Large intestine (tissue), 3 donors: ENCODE results near the gene CDH18. TPM values are rescaled to one million over a fixed set of nuclear protein-coding genes. Genes with fewer than 3 reads are reported as not detected.

Experiments
- DNase-seq, 2 donors: peaks; one replicate each; pipeline versions ENCODE4 v3.0.0 to v3.0.0-alpha.2; 2013
- H3K27ac ChIP-seq: one replicate; pipeline ENCODE4 v1.5.1; 2013; ENCODE audit warnings: low read length
- H3K27me3 ChIP-seq: 2 replicates; pipeline ENCODE4 v1.6.1; 2013; ENCODE audit warnings: low read length; ENCODE audit not compliant: control insufficient read depth, insufficient read depth
- H3K36me3 ChIP-seq: 2 replicates; pipeline ENCODE4 v1.6.1; 2013; ENCODE audit warnings: low read length; ENCODE audit not compliant: control insufficient read depth, insufficient read depth
- H3K4me1 ChIP-seq: one replicate; pipeline ENCODE4 v1.6.1; 2013; ENCODE audit warnings: low read length; ENCODE audit not compliant: control insufficient read depth, insufficient read depth
- H3K4me3 ChIP-seq: one replicate; pipeline ENCODE4 v1.5.1; 2013; ENCODE audit warnings: low read length
- H3K9me3 ChIP-seq: one replicate; pipeline ENCODE4 v1.6.1; 2013; ENCODE audit warnings: mild to moderate bottlenecking, low read depth, low read length, moderate library complexity; ENCODE audit not compliant: control insufficient read depth
- WGBS: methylation state at CpG from one replicate; pipeline ENCODE4 v1.1.5; 2013; ENCODE audit warnings: low lambda C conversion rate; ENCODE audit not compliant: insufficient coverage; 5-methylcytosine and 5-hydroxymethylcytosine counted together
- polyA plus RNA-seq: library from polyadenylated mRNA; unstranded; fragments of 120-200 nt; gene quantifications from one replicate; pipeline ENCODE4 v1.2.1, GENCODE V29; 2013

Gene CDH18
- polyA plus RNA-seq, 1 donor, result 1.1 TPM

GRCh38 chr5:19902316-19902934 is 85.6 kb downstream of the CDH18 start:
- WGBS, result no CpG with 5 or more reads among the region's 5 CpGs
- DNase-seq, result no peak
- no peak overlapping the region for H3K4me3 ChIP-seq

DNA sequence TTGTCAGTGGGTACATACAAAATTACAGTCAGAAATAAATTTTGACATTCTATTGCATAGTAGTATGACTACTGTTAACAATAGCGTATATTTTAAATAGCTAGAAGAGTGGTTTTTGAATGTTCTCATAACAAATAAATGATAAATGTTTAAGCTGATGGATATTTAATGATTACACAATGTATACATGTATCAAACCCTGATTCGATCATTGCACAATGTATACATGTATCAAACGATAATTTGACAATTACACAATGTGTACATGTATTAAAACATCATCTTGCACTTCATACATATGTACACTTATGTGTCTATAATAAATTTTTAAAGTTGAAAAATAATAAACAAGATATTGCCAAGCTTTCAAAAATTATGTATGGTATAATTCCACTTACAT is 87.7 kb downstream of the CDH18 start:
- Histone ChIP-seq H3K27ac (no peak overlapping the region), H3K9me3 (no peaks in the 10 kb centered on the region), H3K27me3 (no peaks in the 10 kb centered on the region), H3K4me1 (no peaks in the 10 kb centered on the region), H3K36me3 (no peaks in the 10 kb centered on the region), H3K4me3 (no peak overlapping the region)
- no peak for DNase-seq
- 82% methylated on average over 3 of the region's 3 CpGs for whole genome bisulfite sequencing

More at GRCh38 chr5:19902316-19902934, 85.6 kb downstream of the CDH18 start:
- no peak overlapping the region for H3K27ac ChIP-seq
- H3K9me3 ChIP-seq, result no peaks in the 10 kb centered on the region
- no peaks in the 10 kb centered on the region for H3K36me3 ChIP-seq
- no peaks in the 10 kb centered on the region for H3K4me1 ChIP-seq
- no peaks in the 10 kb centered on the region for H3K27me3 ChIP-seq

- no peaks in the 10 kb centered on the region for H3K4me1 ChIP-seq
- H3K27me3 ChIP-seq, result no peaks in the 10 kb centered on the region
- DNase-seq, result no peak
- 56% methylated on average over 1 of the region's 1 CpG for WGBS
- no peaks in the 10 kb centered on the region for H3K9me3 ChIP-seq
- no peak overlapping the region for H3K27ac ChIP-seq
- H3K36me3 ChIP-seq, result no peaks in the 10 kb centered on the region
- no peak overlapping the region for H3K4me3 ChIP-seq
Measured at GRCh38 chr5:19891658-19892057, 96.3 kb downstream of the CDH18 start.

DNA sequence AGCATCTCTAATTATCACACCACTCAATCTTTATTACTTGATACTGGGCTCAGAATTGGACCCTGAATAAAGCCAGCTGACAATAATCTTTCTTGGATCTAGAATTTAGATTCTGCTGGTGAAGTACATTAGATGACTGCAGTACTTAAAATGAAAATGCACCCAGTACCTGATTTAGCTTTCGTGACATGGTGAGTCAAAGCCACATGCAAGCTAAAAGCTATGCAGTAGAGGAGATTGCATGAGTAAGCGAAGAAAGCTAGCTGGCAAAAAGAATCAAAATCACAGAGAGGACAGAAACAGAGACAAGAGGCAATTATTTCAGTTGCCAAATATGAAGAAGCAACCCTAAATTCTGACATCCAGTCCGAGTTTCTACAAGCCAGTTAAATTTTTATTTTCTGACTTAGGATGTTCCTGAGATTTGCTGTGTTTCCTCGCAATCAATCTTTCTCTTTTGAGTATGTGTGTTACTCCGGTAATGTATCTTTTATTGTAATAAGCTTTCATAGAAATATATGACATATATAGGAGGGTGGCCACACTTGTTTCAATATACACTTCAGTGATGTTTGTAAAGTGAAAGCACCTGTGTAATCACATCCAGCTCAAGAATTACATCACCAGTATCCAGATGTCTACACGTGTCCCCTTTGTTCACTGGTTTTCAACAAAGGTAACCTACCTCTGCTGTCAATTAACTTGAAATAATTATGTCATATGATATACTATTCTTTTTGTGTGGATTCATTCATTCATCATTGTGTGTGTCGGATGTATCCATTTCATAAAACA is 101.7 kb downstream of the CDH18 start:
- no peaks in the 10 kb centered on the region for H3K9me3 ChIP-seq
- no peaks in the 10 kb centered on the region for H3K4me1 ChIP-seq
- no peaks in the 10 kb centered on the region for H3K36me3 ChIP-seq
- WGBS, result 88% methylated on average over 2 of the region's 7 CpGs
- no peak overlapping the region for H3K4me3 ChIP-seq
- no peaks in the 10 kb centered on the region for H3K27me3 ChIP-seq
- no peak for DNase-seq
- H3K27ac ChIP-seq, result no peak overlapping the region

DNA sequence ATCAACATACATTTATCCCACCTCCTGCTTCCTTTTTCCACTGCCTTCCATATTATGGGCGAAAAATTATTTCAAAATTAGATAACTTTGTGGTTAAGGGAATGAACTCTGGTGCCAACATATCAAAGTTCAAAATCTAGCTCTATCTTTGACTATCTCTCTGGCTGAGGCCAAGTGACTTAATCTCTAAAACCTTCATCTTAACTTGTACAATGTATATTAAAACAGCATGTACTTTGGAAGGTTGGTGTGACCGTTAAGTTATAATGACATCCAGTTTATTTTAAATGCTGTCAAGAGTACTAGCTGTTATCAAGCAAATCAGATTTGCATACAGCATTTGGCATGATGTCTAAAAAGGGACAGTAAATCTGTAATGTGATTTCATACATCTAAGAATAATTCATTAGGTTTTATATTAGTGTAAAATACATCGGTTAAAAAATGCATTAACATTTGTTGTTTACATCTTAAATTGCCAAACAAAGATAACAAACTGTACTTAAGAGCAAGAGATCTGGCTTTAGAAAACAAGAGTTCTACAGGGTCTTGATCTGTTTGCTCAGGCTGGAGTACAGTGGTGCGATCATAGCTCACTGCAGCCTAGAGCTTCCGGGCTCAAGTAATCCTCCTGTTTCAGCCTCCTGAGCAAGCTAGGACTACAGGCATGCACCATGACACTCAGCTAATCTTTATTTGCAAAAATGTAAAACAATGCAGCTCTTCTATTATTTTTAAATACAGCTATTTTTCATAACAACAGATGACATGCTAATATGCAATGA is 102.8 kb downstream of the CDH18 start:
- no peaks in the 10 kb centered on the region for H3K36me3 ChIP-seq
- no peak overlapping the region for H3K27ac ChIP-seq
- H3K4me3 ChIP-seq, result no peak overlapping the region
- no peaks in the 10 kb centered on the region for H3K27me3 ChIP-seq
- no peaks in the 10 kb centered on the region for H3K9me3 ChIP-seq
- DNase-seq, result no peak
- no peaks in the 10 kb centered on the region for H3K4me1 ChIP-seq
- 83% methylated on average over 1 of the region's 5 CpGs for WGBS

DNA sequence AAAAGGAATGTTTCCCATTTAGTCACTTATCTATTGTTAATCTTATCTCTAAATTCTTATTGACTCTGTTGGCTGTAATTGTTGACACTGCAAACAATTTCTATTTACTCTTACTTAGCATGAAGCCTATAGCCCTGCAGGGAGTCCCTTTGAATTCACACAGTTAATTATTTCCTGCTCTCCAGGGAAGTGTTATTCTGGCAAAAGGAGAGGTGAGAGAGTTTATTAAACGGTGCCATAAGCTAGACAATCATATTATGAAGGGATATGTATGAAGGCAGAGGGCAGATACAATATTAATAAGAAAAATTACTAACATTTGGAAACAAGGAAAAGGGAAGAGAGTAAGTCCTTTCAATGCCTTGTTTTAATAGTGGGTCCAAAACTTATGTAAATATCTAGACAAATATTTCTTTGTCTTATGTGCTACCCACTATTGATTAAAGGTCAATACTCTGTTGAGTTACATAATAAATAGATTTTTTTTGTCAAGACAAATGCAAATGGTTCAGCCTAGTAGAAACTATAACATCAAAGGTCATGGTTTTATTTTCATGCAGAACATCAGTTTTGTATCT is 107.1 kb downstream of the CDH18 start:
- Histone ChIP-seq H3K27ac (no peak overlapping the region), H3K4me1 (no peaks in the 10 kb centered on the region), H3K4me3 (no peak overlapping the region), H3K9me3 (no peaks in the 10 kb centered on the region), H3K36me3 (no peaks in the 10 kb centered on the region), H3K27me3 (no peaks in the 10 kb centered on the region)
- WGBS, result 0% methylated on average over 1 of the region's 1 CpG
- DNase-seq, result no peak

GRCh38 chr5:19880458-19880857 is 107.5 kb downstream of the CDH18 start:
- Histone ChIP-seq H3K4me3 (no peak overlapping the region), H3K36me3 (no peaks in the 10 kb centered on the region), H3K4me1 (no peaks in the 10 kb centered on the region), H3K9me3 (no peaks in the 10 kb centered on the region), H3K27me3 (no peaks in the 10 kb centered on the region), H3K27ac (no peak overlapping the region)
- DNase-seq, result no peak

- no peak for DNase-seq
Measured at GRCh38 chr5:19874811-19875210, 113.2 kb downstream of the CDH18 start.

GRCh38 chr5:19866090-19866450 is 121.9 kb downstream of the CDH18 start:
- Histone ChIP-seq H3K27me3 (no peaks in the 10 kb centered on the region), H3K27ac (no peak overlapping the region), H3K4me1 (no peaks in the 10 kb centered on the region), H3K9me3 (no peaks in the 10 kb centered on the region), H3K36me3 (no peaks in the 10 kb centered on the region), H3K4me3 (no peak overlapping the region)
- DNase-seq, result no peak
- WGBS, result 100% methylated on average over 1 of the region's 2 CpGs

More at GRCh38 chr5:19874811-19875210, 113.2 kb downstream of the CDH18 start:
- no peaks in the 10 kb centered on the region for H3K36me3 ChIP-seq
- no peaks in the 10 kb centered on the region for H3K4me1 ChIP-seq
- no peak overlapping the region for H3K27ac ChIP-seq
- no peaks in the 10 kb centered on the region for H3K9me3 ChIP-seq
- H3K27me3 ChIP-seq, result no peaks in the 10 kb centered on the region
- no peak overlapping the region for H3K4me3 ChIP-seq
- no CpG with 5 or more reads among the region's 1 CpG for WGBS

DNA sequence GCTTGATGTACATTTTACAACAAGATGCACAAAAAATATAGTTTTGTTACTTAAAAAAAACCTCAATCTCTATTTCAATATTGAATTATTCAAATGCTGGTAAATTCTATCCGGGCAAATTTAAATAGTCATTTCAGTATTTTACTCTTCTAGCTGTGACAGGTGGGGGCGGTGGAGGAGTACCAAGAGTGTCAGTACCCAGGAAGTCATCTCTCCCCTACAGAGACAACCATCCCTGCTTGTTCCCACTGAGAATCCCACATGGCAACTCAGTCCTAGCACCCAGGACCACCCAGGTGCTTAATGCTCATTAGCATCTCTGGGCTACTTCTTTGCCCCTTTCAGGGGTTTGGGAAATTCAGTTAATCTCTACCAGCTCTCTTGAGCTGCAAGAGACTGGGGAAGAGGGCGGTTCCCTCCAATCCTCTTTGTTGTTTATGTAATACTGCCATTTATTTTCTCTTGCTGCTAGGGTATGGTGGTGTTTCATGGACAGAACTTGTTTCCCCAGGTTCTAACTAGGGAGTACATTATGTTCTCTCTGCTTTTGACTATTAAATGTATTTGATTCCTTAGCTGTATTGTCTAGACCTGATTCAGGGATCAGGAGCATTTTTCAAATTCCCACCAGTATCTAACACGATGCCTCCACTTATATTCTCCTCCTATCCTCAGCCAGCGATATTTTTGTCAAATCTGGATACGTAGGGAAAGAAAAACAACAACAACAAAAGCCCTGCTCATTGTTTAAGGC is 122.5 kb downstream of the CDH18 start:
- H3K4me3 ChIP-seq, result no peak overlapping the region
- no peaks in the 10 kb centered on the region for H3K9me3 ChIP-seq
- no peaks in the 10 kb centered on the region for H3K27me3 ChIP-seq
- H3K27ac ChIP-seq, result no peak overlapping the region
- DNase-seq, result no peak
- no peaks in the 10 kb centered on the region for H3K36me3 ChIP-seq
- 100% methylated on average over 2 of the region's 6 CpGs for WGBS
- H3K4me1 ChIP-seq, result no peaks in the 10 kb centered on the region
